Omental fat pad (tissue), 4 donors: ENCODE results near the gene JAKMIP1. TPM values are rescaled to one million over a fixed set of nuclear protein-coding genes. Genes with fewer than 3 reads are reported as not detected.

ENCODE experiments used
- ATAC-seq: fragments of 150-250 bp; one replicate; pipeline ENCODE4 v1.9.1; 2016; ENCODE audit warnings: mild to moderate bottlenecking, moderate library complexity; ENCODE audit not compliant: low FRiP score
- DNase-seq: peaks from one replicate; pipeline ENCODE4 v3.0.0-alpha.2; 2019; ENCODE audit warnings: low spot score
- CTCF ChIP-seq, 3 donors: fragments of 450-650 bp; IDR thresholded peaks; one replicate each; pipeline ENCODE4 v1.5.1; 2016 to 2017; ENCODE audit warnings: antibody characterized with exemption in 3 of 3, mild to moderate bottlenecking in 3 of 3, moderate library complexity in 2 of 3
- total RNA-seq, 4 donors: library from RNA; depleted of rRNA; stranded (reverse); fragments of >200 nt; gene quantifications; one replicate each; pipeline ENCODE4 v1.1.0, GENCODE V29; 2016

The JAKMIP1 gene
- total RNA-seq, 4 donors from 2014 or later, result 0.48 to 1.0 (median 0.63) TPM; not detected in 1

DNA sequence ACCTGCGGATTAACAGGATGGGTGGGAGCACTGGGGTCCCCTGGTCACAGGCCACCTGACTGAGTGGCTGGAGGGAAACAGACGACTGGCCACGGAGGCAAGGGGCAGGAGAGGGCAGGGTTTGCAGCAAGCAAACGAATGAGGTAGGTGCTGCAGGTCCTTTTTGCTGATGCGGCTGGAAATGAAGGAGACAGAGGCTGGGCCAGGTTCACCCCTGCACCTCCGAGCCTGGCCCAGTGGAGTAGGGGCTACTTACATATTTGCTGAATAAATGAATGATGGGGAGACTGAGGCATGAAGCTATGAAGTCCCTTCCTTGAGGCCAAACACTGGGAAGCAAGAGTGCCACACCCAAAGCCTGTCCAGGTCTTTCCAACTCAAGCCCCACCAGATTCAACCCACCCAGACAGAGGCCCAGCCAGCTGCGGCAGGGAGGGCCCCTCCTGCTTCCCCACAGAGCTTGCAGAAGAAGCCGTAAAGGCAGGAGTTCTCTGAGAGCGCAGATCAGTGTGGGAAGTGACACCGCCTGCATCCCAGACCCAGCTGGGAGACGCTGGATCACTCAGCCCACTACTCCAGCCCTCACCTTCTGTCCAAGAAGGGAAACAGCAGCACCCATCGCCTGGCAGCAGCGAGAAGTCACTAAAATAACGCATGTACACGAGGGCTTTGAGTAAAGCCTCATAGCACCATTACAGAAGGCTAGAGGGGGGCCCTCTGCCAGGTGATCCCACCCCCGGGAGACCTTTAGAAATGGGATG is 146.0 kb downstream of the JAKMIP1 start:
- no peak for ATAC-seq
- no peak for DNase-seq
- no peak for TF ChIP-seq CTCF (IDR thresholded peaks at IDR 0.05)

DNA sequence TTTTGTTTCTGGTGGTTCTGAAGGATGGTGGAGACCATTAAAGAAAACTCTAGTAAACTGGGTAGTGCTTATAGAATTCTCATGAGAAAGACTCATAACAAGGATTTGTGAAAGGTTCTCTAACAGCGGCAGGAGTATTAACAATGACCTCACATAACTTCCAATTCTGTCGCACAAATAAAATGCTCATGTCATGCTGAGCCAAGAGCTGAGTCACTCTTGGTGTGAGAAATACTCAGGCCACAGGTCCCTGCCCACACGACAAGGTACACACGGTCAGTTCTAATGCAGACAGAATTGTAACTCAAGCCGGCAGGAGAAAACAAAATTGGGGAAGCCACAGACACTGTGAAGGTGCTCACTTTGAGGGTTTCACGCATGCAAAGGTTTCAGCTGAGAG is 147.7 kb downstream of the JAKMIP1 start:
- no peak for TF ChIP-seq CTCF (IDR thresholded peaks at IDR 0.05)
- no peak for DNase-seq
- no peak for ATAC-seq

- DNase-seq, result no peak
- no peak for TF ChIP-seq CTCF (IDR thresholded peaks at IDR 0.05)
- ATAC-seq, result no peak
These were observed 149.8 kb downstream of the JAKMIP1 start for GRCh38 chr4:6050551-6050950.

- ATAC-seq (no peak), DNase-seq (no peak)
- TF ChIP-seq CTCF (IDR thresholded peaks at IDR 0.05), result no peak
These were observed 150.4 kb downstream of the JAKMIP1 start for GRCh38 chr4:6049985-6050384.

DNA sequence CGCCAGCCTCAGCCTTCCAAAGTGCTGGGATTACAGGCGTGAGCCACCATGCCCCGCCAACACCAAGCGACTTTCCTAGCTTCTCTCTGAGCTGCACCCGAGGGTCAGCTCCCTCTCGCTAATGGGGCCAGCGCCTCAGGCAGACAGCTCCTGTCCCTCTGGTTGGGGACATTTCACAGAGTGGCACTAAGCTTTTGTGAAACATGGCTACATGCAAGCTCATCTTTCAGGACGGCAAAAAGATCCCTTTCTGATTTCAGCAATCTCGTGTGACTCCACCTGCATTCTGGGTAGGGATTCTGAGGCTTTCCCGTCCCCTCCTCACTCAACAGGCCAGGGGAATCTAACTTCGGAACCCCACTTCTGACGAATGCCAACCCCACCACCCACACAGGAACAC is 151.1 kb downstream of the JAKMIP1 start:
- no peak for DNase-seq
- TF ChIP-seq CTCF (IDR thresholded peaks at IDR 0.05), result no peak
- ATAC-seq, result no peak

DNA sequence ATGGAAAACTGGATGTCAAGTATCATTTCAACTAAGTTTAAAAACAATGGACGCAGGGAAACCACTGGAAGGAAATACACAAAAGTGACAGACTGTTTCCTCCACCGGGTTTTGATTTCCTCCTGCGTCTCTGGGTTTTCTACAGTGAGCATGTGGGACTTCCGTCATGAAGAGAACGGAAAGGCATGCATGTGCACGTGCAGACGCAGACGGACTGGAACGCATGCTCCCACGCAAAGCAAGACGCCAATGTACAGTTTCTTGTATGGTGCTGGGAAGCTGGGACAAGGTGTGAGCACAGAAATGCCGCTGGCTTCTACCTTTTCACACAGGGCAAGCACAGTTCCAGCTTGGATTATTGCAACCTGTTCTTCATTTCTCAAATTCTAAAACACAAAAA is 151.8 kb downstream of the JAKMIP1 start:
- DNase-seq (no peak), ATAC-seq (no peak)
- TF ChIP-seq CTCF (IDR thresholded peaks at IDR 0.05), result no peak

- TF ChIP-seq CTCF (IDR thresholded peaks at IDR 0.05), result no peak
- DNase-seq (no peak), ATAC-seq (no peak)
These were observed 153.1 kb downstream of the JAKMIP1 start for GRCh38 chr4:6047130-6047673.
